GM21526 (cell line): ENCODE data around the gene NEURL1.

ENCODE experiments used
- ATAC-seq: cut with Tn5 transposase; IDR thresholded peaks from one replicate; pipeline ENCODE4 v1.9.1; 2021; ENCODE audit warnings: moderate library complexity; ENCODE audit not compliant: unreplicated experiment, low FRiP score

Gene NEURL1

DNA sequence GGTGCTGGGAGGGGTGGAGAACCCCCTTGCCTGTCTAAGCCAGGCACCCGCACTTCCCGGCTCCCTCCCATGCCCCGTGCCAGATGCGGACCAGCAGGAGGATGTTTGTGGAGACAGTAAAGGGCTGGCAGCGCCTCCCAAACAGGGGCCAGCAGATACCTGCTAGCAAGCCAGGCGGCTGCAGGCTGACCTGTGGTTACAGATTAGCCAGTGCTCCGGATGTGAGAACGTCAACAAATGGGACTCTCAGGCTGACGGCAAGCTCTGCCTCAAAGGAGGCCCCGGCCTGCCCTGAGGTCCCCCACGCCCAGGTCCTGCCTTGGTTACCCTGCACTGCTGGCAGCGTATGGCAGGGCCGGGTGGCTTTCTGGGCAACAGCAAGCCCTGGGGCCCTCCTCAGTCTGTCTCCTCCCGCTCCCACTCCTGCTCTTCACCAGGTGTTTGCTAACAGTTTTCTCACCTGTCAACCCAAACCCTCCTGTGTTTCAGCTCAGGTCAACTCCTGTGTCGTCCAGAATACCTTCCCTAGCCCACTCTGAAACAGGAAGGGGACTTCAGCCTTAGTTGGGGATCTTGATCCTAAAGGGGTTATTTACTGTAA is 85.4 kb downstream of the NEURL1 start:
- ATAC-seq: no peak

DNA sequence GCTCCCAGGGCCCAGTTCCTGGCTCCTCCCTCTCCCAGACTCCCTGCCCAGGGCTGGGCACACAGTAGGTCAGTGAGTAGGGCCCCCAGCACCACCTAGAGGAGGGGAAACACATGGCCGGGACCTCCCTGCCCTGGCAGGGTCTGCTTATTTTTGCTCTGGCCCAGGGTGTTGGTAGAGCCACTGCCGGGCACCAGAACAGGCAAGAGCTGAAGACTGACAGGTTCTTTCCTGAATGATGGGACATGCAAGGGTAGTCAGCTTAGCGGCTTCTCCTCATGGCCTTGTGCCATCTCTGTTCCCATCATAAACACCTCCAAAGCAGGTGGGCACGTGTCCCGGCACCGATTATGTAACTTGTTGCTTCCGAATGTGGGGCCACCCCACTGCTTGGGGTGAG is 86.5 kb downstream of the NEURL1 start:
- no peak for ATAC-seq

DNA sequence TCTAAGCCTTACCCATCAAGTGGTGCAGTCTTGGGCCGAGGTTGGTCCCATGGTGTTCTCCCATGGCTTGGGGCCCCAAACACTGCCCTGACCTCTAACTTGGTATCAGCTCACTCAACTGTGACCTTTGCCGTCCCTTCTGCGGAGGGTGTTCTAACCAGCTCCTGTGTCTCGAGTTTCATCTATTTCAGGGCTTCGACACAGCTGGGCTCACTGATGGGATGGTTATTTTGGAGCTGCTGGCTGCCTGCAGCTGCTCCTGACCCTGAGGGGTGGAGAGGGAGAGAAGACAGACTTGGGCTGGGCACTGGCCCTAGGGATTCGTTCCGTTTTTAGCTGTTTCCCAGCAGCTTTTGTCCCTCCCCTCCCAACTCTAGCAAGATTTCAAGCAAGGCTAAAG is 86.9 kb downstream of the NEURL1 start:
- no peak for ATAC-seq

DNA sequence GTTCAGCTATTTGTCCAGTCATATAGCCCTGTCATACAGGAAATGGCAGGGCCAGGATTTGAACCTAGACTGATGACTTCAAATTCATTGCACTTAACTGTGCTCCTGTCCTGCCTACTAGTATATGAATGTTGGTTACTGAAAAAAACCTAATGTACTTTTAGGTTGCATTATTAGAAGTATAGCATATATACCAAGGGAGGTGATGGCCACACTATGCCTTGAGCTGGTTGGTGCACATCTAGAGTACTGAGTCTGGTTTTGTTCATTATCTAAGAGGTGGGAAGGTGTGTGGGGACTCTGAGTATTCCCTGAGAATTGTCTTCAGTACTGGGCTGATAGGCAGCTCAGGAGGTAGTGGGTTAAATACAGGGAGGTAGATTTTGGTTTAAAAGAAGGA is 88.0 kb downstream of the NEURL1 start:
- no peak for ATAC-seq

DNA sequence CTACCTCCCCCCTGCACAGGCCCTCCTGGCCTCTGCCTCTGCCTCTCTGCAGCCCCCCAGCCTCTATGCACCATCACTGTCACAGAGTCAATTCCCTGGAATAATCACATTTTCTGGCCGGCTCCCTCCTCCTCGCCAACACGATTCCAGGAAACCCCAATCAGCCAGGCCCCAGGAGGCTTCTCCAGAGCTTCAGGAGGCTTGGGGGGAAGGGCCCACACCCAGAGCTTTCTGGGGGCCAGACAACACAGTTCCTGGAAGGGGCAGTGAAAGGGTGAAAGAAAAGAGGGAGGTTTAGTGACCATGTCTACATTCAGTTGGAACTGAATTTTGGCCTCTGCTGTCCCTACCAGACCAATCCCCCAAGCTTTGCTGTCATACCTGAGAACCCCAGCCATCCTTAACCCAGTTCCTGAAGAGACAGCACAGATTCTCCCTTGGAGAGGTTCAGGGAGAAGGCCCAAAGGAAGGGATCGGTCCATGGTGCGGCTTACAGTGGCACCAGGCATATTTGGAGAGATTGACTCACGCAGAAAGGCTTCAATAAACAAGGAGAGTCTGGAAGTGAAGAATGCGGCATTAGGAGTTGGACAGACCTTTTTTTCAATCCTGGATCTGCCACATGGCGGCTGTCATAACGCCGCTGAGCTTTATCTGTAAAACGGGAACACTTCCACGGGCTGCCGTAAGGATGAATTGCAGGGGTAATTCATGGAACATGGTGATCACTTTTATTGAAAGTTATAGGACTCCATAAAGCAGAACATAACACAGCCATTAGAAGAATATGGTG is 89.0 kb downstream of the NEURL1 start:
- ATAC-seq: no peak

DNA sequence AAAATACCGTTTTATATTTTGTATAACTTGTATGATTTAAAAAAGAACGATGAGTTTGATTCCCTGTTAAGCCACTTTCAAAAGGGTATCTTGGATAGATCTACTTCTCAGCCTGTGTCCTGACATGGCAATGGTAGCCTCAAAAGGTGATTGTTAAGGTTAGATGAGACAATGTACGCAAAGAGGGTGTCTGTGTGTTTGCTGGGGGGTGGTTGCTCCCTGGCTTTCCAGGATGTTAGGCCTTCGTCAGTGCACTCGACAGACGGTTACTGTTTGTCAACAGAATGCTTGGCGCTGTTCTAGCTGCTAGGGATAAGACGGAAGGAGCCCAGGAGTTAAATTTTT is 90.3 kb downstream of the NEURL1 start:
- ATAC-seq: no peak

DNA sequence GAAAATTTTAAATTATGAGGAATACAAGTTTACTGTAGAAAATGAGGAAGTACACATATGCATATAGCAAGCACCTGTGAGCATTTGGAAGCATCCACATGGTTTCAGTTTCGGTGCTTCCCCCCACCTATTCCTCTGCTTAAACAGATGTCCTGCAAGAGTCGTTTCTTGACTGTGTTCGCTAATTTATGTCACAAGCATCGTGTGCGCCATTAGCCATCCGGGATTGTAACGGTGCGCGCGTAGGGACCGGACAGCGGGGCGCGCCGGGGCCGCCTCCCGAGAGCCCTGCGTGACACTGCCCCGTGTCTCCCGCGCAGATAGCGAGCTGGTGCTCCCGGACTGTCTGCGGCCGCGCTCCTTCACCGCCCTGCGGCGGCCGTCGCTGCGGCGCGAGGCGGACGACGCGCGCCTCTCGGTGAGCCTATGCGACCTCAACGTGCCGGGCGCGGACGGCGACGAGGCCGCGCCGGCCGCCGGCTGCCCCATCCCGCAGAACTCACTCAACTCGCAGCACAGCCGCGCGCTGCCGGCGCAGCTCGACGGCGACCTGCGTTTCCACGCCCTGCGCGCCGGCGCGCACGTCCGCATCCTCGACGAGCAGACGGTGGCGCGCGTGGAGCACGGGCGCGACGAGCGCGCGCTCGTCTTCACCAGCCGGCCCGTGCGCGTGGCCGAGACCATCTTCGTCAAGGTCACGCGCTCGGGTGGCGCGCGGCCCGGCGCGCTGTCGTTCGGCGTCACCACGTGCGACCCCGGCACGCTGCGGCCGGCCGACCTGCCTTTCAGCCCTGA is 90.9 kb downstream of the NEURL1 start:
- ATAC-seq: no peak

DNA sequence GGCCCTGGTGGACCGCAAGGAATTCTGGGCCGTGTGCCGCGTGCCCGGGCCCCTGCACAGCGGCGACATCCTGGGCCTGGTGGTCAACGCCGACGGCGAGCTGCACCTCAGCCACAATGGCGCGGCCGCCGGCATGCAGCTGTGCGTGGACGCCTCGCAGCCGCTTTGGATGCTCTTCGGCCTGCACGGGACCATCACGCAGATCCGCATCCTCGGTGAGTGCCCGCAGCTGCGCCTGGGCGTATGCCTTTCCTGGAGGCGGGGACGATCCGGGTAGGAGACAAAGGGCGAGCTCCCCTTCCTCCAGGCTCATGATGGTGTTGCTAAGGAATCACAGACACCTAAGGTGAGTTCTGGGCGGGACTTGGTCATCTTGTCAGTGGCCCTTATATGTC is 91.5 kb downstream of the NEURL1 start:
- no peak for ATAC-seq

DNA sequence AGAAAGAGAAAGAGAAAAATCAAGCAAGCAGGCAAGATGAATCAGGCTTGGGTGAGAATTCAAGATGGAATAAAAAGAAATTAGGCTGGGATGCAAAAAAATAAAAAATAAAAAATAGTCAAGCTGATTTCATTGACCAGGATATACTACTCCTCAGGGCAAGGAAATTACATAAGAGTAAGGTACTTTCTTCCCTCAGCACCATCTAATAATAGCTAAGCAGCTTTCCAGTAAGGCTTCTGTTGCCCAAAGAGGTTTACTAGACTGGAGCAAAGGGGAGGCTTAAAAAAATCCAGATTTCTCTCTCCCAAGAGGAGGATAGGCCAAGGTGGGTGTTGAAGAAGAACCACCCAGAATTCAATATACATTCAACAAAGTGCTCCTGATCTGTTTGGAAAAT is 93.6 kb downstream of the NEURL1 start:
- ATAC-seq: no peak

DNA sequence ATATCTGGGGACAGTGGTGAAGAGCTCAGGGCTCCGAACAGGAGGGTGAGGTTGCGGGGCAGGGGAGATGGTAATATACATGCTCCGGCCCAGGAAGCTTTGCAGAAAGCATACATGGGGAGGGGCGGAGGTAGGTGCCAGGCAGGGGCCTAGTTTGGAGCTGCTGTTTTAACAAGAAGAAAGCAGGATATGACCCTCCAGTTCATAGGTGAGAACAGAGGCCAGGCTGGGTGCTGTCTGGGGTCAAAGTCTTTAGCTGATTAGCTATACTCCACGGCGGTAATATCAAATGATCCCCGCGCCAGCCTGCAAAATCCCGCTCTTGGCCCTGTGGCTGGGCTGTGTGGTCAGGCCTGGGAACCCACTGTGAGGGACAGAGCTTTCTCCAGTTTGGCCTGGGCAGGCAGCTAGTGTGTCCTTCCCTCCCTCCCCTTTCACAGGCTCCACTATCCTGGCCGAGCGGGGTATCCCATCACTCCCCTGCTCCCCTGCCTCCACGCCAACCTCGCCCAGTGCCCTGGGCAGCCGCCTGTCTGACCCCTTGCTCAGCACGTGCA is 95.6 kb downstream of the NEURL1 start:
- no peak for ATAC-seq

DNA sequence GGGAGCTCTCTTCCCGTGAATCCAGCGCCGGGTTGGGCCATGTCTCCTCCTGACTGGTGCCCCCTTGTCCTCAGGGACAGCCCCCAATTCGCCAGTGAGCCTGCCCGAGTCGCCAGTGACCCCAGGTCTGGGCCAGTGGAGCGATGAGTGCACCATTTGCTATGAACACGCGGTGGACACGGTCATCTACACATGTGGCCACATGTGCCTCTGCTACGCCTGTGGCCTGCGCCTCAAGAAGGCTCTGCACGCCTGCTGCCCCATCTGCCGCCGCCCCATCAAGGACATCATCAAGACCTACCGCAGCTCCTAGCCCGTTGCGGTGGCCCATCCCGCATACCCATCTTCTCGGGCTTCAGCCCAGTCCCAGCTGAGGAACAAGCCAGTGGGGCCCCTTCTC is 96.6 kb downstream of the NEURL1 start:
- no peak for ATAC-seq

DNA sequence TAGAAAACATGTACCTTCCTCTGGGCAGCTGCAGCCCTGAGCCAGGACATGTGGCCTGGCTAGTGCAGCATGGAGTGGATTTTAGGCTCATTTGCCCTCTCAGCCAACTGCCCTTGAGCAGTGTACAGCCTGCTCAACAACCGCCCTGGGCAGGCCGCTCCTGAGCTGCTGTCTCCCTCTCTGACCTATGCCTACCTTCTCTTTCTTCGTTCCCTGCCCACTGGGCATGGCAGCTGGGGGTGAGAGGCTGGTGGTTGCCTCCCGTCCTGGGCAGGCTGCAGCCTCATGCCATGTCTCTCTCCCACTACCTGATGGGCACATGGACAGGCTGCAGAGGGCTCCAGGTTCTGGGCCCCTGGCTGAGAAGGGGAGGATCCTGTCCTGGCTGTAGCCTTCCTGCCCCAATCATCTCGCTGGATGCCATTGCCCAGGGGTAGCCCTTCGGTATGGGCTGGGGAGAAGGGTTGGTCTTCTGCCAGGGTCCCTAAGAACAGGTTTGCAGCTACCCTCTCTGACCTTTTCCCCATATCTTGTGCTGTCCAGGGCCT is 97.3 kb downstream of the NEURL1 start:
- ATAC-seq: no peak

DNA sequence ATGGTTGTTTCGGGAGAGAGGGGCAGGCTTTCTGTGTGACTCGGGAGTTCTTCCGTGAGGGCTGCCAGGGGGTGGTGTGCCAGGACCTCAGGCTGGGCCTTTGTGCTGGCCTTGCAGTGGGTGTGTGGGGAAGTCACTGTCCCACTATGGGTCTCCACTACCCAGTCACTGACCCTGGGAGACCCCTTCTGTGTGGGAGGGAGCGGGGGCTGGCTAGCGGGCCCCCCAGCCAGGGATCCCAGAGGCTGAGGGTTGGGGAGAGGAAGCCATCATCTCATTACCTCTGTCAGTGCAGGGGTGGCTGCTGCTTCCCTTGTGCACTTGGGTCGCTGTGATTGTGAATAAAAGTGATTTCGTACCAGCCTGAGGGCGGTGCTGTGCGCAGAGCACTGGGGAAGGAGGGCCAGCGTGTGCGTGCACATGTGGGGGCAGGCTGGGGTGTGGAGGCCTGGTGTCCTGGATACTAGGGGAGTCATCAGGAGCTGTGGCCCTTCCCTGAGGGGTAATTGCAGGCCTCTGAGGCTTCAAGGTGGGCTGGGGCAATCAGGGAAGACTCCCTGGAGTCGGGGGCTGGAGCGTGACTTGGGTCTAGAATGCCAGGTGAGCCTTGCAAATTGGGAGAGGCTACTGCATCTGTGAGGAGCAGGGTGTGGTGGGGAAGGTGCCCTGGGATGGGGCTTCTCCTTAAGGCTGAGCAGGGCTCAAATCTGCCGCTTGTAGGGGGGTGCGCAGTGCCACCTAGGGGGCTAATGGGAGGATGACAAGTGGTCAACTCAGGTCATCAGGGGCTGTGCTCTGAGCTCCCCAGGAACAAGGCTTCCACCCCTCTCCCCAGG is 98.9 kb downstream of the NEURL1 start:
- ATAC-seq: no peak

DNA sequence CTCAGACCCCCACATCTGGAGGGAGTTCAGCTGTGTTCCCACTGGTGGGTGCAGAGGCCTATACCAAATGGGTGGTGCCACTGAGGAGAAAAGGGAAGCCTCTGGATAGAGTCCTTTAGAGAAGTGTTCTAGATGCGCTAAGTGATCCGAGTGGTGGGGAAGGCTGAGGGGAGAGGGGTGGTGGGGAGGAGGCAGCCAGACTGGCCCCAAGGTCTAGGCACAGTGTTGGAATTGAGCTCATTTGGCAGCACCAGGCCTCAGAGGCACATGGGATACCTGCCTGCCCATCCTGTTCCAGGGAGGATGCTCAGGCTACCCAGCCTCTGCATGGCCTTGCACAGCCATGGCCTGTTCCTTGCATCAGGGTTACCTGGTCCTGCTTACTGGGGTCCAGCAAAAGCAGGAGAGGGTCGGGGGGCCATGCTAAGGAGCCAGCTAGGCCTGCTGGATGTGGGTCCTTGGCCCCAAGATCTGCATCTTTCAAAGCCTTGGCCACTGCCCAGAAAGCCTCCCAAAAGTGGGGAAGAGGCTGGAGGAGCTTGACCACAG is 99.6 kb downstream of the NEURL1 start:
- ATAC-seq: no peak

DNA sequence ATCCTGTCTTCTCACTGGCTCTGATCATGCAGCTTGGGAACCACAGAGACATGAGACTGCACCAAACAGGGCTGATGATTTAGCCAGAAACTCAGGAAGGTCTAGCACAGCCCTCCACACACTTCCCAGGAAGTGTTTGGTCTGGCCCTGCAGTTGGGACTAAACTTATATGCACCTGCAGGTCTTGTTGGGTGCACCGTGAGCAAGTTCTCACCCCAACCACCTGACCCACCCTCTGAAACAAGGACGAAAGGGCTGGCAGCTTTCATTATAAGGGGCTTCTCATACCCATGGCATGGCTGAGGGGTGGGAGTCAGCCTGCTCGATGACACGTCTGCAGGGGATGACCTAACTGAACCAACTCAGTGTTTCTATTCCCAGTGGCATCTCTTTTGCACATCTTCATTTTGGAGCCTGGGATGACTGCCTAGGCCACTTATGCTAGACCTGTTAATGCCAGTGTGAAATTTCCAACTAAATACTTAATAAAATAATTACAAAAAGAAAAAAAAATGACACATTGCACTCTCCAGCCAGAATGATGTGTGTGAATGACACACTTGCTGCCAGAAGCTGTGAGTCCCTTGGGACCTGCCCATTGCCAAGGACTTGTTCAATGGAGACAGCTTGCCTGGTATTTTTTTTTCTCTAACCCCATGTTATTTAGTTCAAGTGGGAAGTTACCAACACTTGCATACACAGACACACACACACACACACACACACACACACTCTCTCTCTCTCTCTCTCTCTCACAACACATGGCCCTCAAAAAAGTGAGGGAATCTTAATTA is 102.6 kb downstream of the NEURL1 start:
- ATAC-seq: no peak

DNA sequence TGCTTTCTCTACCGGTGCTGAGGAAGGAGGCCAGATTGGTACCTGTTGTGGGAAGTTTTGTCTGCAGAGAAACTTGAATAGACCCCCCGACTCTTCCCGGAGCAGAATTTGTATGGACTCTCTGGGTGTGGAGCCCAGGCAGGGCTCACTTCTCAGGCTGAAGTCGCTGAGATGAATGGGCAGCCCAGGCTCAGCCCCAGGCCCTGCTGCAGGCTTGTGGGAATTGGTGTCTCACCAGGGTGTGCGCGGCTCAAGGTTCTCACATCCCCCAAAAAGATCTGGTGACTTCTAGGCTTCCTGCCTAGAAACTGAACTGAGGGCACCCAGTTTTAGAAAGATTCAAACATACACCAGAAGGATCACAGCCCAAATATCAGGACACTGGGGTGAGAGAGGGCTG is 103.5 kb downstream of the NEURL1 start:
- ATAC-seq: no peak

DNA sequence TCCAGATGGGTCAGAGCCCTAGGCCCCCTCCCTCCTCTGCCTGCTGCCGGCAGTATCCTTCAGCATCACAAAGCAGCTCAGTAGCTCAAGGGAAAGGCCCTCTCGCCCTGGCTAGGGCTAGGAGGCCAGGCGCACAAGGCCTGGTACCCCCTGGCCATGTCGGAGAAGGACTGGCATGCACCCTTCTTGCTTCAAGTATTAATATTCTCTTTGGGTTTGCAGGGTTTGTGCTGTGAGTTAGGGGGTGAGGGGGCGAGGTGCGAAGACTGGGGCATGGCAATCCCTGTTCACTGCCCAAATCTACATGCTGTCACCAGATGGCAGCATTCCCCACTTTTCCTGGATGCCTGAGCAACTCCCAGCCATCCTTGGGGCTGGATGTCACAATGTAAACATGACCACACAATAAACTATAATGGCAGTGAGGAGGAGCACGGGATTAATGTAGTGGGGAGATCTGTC is 105.2 kb downstream of the NEURL1 start:
- no peak for ATAC-seq

DNA sequence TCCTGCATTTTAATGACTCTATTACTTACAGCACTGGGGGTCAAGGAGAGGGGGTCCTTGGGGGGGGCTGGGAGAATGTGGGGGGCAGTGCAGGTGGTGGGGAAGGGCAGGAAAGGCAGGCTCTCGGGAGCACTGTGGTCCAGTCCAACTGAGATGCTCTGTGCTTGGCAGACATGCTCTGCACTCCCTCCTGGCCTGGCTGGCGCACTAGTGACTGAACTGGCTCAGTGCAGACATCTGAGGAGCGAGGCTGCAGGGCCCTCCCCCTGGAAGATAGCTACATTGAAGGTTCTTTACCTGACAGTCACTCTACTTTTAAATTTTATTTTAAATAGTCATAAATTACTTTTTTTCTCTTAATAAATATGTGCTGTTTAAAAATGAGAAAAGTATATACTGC is 105.7 kb downstream of the NEURL1 start:
- no peak for ATAC-seq

DNA sequence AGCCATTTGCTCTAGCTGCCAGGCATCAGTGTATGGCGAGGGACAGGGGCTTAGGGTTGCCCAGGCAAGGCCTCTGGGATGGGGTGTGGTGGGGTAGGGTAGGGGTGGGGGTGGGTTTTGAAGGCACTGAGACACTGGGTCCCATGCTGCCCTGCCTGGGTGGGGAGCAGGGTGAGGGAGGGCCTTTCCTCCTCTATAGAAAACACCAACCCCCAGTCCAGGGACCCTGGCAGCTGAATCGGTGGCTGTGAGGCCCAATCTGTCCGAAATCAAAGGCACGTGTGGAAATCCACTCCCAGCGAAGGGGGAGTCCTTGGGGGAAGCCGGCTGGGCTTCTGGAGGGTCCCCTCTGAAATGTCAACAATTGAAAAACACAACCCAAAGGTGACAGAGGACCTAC is 106.4 kb downstream of the NEURL1 start:
- no peak for ATAC-seq
